Calu3 (cell line): ENCODE results near the gene TSPAN18. TPM values are rescaled to one million over a fixed set of nuclear protein-coding genes. Genes with fewer than 3 reads are reported as not detected.

Experiments used
- BruUV-seq: library from RNA; stranded (reverse); fragments of 400-500 nt; replicated peaks from 2 replicates; lab custom pipeline; 2021; lab: Mats Ljungman, UMichigan
- CTCF ChIA-PET: fragments of 300-600 bp; sonication (Branson Sonifier 250); formaldehyde crosslinking; loops from one replicate; lab custom pipeline; 2022; ENCODE audit warnings: antibody characterized with exemption; lab: Charles Lee
- DNase-seq: peaks from one replicate; pipeline ENCODE4 v3.0.0; 2022
- H3K27ac Mint-ChIP-seq: one replicate; pipeline ENCODE4 v1.8.0; 2022; ENCODE audit warnings: mixed read lengths; ENCODE audit not compliant: unreplicated experiment
- H3K27me3 Mint-ChIP-seq: one replicate; pipeline ENCODE4 v1.8.0; 2022; ENCODE audit warnings: mixed read lengths; ENCODE audit not compliant: unreplicated experiment
- H3K36me3 Mint-ChIP-seq: one replicate; pipeline ENCODE4 v1.8.0; 2022; ENCODE audit warnings: mild to moderate bottlenecking, moderate library complexity, mixed read lengths; ENCODE audit not compliant: insufficient read depth, unreplicated experiment
- H3K4me1 Mint-ChIP-seq: one replicate; pipeline ENCODE4 v1.8.0; 2022; ENCODE audit warnings: mild to moderate bottlenecking, low read depth, mixed read lengths; ENCODE audit not compliant: unreplicated experiment
- H3K4me3 Mint-ChIP-seq: one replicate; pipeline ENCODE4 v1.8.0; 2022; ENCODE audit warnings: mild to moderate bottlenecking, low read depth, moderate library complexity, mixed read lengths; ENCODE audit not compliant: unreplicated experiment
- H3K9me3 Mint-ChIP-seq: one replicate; pipeline ENCODE4 v1.8.0; 2022; ENCODE audit warnings: low read depth, mixed read lengths; ENCODE audit not compliant: unreplicated experiment
- CTCF ChIP-seq: fragments of 200-600 bp; IDR thresholded peaks from one replicate; pipeline ENCODE4 v1.8.0; 2022; ENCODE audit warnings: antibody characterized with exemption; ENCODE audit not compliant: unreplicated experiment
- intact Hi-C: fragments of 100-400 bp; cut with micrococcal nuclease; formaldehyde crosslinking; loops from one replicate; pipeline ENCODE4 v1.10.0; 2022; ENCODE audit not compliant: unreplicated experiment
- total RNA-seq: library from RNA; stranded (reverse); gene quantifications from 2 replicates; pipeline ENCODE4 v1.2.3, GENCODE V29; 2022

The TSPAN18 gene
- total RNA-seq, 1 experiment from 2014 or later: not detected

DNA sequence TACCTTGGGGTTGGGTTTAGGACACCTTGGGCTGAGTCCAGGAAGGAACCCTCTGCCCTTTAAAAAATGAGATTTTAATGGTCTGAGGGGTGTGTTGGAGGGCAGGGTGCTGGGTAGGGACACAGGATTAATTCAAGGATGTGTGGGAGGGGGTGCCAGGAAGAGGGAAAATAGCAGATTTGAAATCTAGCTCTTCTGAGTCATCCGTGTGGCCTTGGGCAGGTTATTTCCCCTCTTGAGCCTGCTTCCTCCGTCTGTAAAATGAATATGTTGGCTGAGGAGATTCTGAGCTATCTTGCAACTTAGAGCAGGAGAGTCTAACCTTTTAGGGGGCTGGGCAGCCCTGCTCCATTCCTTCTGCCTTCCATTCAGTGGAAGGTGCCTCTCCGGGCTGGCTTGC, 3.0 kb downstream of the TSPAN18 start:
- CTCF ChIA-PET: interaction anchor here (0.7 to 1.1 kb wide), 2 partner anchors 18 to 182 kb away, joined by 3 to 6 read pairs; no protein-coding TSS in a partner anchor
- peaks cover 4% of the 10 kb centered on the region for H3K36me3 Mint-ChIP-seq
- no peaks in the 10 kb centered on the region for H3K9me3 Mint-ChIP-seq
- DNase-seq: no peak
- H3K4me3 Mint-ChIP-seq: no peak overlapping the region
- no TSS peak for BruUV-seq
- intact Hi-C loops: loop anchor here (5.0 kb wide), 2 partner anchors 102 to 163 kb away; no protein-coding TSS in a partner anchor
- no peak for TF ChIP-seq CTCF
- H3K4me1 Mint-ChIP-seq: no peaks in the 10 kb centered on the region
- no peak overlapping the region for H3K27ac Mint-ChIP-seq
- H3K27me3 Mint-ChIP-seq: peaks cover 89% of the 10 kb centered on the region

DNA sequence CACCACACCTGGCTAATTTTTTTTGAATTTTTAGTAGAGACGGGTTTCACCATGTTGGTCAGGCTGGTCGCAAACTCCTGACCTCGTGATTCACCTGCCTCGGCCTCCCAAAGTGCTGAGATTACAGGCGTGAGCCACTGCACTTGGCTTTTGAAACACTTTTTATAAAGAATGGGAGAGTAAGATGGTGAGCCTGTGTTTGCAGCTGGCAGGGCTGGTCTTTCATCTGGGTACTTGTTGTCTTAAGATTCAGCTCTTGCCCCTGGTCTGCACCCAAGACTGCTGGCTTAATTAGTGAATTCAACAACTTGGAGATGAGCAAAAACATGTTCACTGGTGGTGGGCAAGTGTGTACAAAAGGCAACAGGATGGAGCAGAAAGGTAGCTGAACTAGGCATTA, 4.0 kb downstream of the TSPAN18 start:
- H3K4me3 Mint-ChIP-seq: no peak overlapping the region

DNA sequence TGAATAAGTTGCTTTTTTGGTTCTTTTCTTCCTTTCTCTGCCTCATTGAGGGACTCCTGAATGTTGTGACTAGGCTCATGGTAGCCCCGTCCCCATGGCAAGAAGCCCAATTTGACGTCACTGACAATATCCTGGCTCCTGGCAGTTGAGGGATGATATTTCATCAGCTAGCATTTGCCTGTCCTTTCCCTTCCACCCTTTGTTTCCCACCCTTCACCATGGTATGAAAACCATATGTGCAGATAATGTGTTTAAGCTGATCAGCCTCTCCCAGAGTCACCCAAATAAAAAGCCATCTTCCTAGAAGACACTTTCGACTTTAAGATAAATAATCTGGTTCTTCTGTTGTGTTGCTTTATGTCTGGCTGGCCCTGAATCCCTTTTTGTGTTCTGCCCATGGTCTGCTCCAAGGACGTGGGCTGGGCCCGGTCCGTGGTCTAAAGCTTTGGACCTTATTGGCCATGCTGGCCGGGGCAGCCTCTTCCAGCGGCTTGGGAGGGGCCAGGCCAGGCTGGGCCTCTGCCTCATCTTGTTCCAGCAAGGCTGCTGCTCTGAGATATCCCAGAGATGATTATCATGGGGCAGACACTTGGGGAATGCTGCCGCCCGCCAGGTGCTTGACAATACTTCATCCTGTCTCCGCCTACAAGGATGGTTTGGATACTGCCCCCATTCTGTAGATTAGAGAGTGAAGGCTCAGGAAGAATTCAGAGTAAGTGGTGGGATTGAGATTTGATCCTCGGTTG, 5.1 kb downstream of the TSPAN18 start:
- Mint-ChIP-seq H3K36me3 (peaks cover 4% of the 10 kb centered on the region), H3K4me3 (no peak overlapping the region), H3K9me3 (no peaks in the 10 kb centered on the region), H3K27me3 (peaks cover 91% of the 10 kb centered on the region), H3K27ac (no peak overlapping the region), H3K4me1 (no peaks in the 10 kb centered on the region)
- CTCF ChIA-PET: interaction anchor here (1.1 kb wide), 1 partner anchor 42 kb away, joined by 3 read pairs; no protein-coding TSS in a partner anchor
- intact Hi-C loops: no loop called here
- TF ChIP-seq CTCF: no peak
- BruUV-seq: no TSS peak
- DNase-seq: no peak

More for the DNA sequence above, 4.0 kb downstream of the TSPAN18 start:
- Mint-ChIP-seq H3K27ac (no peak overlapping the region), H3K4me1 (no peaks in the 10 kb centered on the region), H3K27me3 (peaks cover 89% of the 10 kb centered on the region), H3K36me3 (peaks cover 4% of the 10 kb centered on the region), H3K9me3 (no peaks in the 10 kb centered on the region)
- BruUV-seq: no TSS peak
- CTCF ChIA-PET: interaction anchor here (0.7 to 1.1 kb wide), 2 partner anchors 36 to 43 kb away, joined by 3 read pairs; no protein-coding TSS in a partner anchor
- TF ChIP-seq CTCF: no peak
- DNase-seq: no peak
- intact Hi-C loops: no loop called here

- peaks cover 4% of the 10 kb centered on the region for H3K36me3 Mint-ChIP-seq
- no peak overlapping the region for H3K27ac Mint-ChIP-seq
- intact Hi-C loops: no loop called here
- H3K4me1 Mint-ChIP-seq: no peaks in the 10 kb centered on the region
- BruUV-seq: no TSS peak
- no peak overlapping the region for H3K4me3 Mint-ChIP-seq
- no peak for DNase-seq
- peaks cover 98% of the 10 kb centered on the region for H3K27me3 Mint-ChIP-seq
- no peak for TF ChIP-seq CTCF
- H3K9me3 Mint-ChIP-seq: no peaks in the 10 kb centered on the region
- CTCF ChIA-PET: no interaction called here
Observed at GRCh38 chr11:44732564-44732963, 5.8 kb downstream of the TSPAN18 start.
